Glomerular endothelial cell (primary cell): Measurements from ENCODE around the gene TSPAN1. TPM values are rescaled to one million over a fixed set of nuclear protein-coding genes. Genes with fewer than 3 reads are reported as not detected.

Experiments used
- DNase-seq: peaks from one replicate; pipeline ENCODE4 v3.0.0-alpha.2; 2011; ENCODE audit warnings: low read depth, low spot score; ENCODE audit errors: extremely low read depth
- total RNA-seq: library from RNA; depleted of rRNA; stranded (reverse); fragments of >200 nt; gene quantifications from 2 replicates; pipeline ENCODE4 v1.2.3, GENCODE V29; 2015

TSPAN1 gene
- total RNA-seq, 1 donor from 2014 or later, result 2.3 TPM

GRCh38 chr1:46159516-46159915 lies 15.4 kb upstream of the TSPAN1 start:
- no peak for DNase-seq

- DNase-seq, result no peak
These were observed 14.7 kb upstream of the TSPAN1 start for GRCh38 chr1:46160212-46160611.

- DNase-seq, result no peak
These were observed 8.1 kb upstream of the TSPAN1 start for GRCh38 chr1:46166521-46167462.

- DNase-seq, result no peak
These were observed 6.4 kb upstream of the TSPAN1 start for GRCh38 chr1:46168477-46168876.

GRCh38 chr1:46169811-46170454 lies 5.0 kb upstream of the TSPAN1 start:
- no peak for DNase-seq

GRCh38 chr1:46171351-46171750 lies 3.5 kb upstream of the TSPAN1 start:
- DNase-seq, result no peak

- no peak for DNase-seq
These were observed 3.0 kb upstream of the TSPAN1 start for GRCh38 chr1:46171871-46172270.

GRCh38 chr1:46172321-46172720 lies 2.6 kb upstream of the TSPAN1 start:
- no peak for DNase-seq

GRCh38 chr1:46173361-46173856 lies 1.5 kb upstream of the TSPAN1 start:
- DNase-seq, result no peak

GRCh38 chr1:46175243-46175642 lies 356 bp downstream of the TSPAN1 start:
- no peak for DNase-seq

GRCh38 chr1:46176211-46176865 lies 1.5 kb downstream of the TSPAN1 start, which contains the start of gene P3R3URF:
TSS of gene P3R3URF (minus strand) at chr1:46176488. CDS start at chr1:46176471, 17 bp downstream.
- no peak for DNase-seq

GRCh38 chr1:46179138-46180081 lies 4.5 kb downstream of the TSPAN1 start:
- peak; percentile 58 for DNase-seq

GRCh38 chr1:46180082-46180616 lies 5.3 kb downstream of the TSPAN1 start:
- DNase-seq, result no peak

GRCh38 chr1:46181343-46182260 lies 6.7 kb downstream of the TSPAN1 start:
- peak; percentile 54 for DNase-seq

GRCh38 chr1:46183079-46183847 lies 8.4 kb downstream of the TSPAN1 start:
- DNase-seq, result peak; percentile 90

- no peak for DNase-seq
These were observed 9.2 kb downstream of the TSPAN1 start for GRCh38 chr1:46183926-46184557.

GRCh38 chr1:46184920-46185658 lies 10.2 kb downstream of the TSPAN1 start:
- DNase-seq, result no peak
